GM18870 (cell line): ENCODE measurements around the gene PCDHB6.
"Not testable (repeated sequence)": the region's sequence is repeated elsewhere in the genome, so short reads cannot be mapped to it uniquely, and the experiment has no call there.

ENCODE experiments used
- ATAC-seq: cut with Tn5 transposase; IDR thresholded peaks from one replicate; pipeline ENCODE4 v1.9.1; 2021; ENCODE audit warnings: moderate library complexity; ENCODE audit not compliant: unreplicated experiment

Gene PCDHB6

GRCh38 chr5:141201646-141202045 is 51.8 kb downstream of the PCDHB6 start:
- not testable (repeated sequence) for ATAC-seq
